Activated B cell treated with CpG ODN at 0.5 μM for 24 hours (primary cell): Measurements from ENCODE around the gene GALNT10. TPM values are rescaled to one million over a fixed set of nuclear protein-coding genes. Genes with fewer than 3 reads are reported as not detected.

Source experiments
- ATAC-seq: fragments of 200-7000 bp; cut with Tn5 transposase; one replicate; pipeline ENCODE4 v1.10.0; 2021; ENCODE audit warnings: low read depth, mild to moderate bottlenecking, moderate library complexity
- CTCF ChIA-PET: fragments of 350-600 bp; sonication (Branson Sonifier 250); formaldehyde crosslinking; loops from one replicate; lab custom pipeline; 2021; ENCODE audit warnings: antibody characterized with exemption; lab: Charles Lee
- POLR2A ChIA-PET: fragments of 350-600 bp; sonication (Branson Sonifier 250); formaldehyde crosslinking; loops from one replicate; lab custom pipeline; 2021; ENCODE audit warnings: antibody characterized with exemption; lab: Charles Lee
- DNase-seq: peaks from one replicate; pipeline ENCODE4 v3.0.0; 2022
- H3K27ac Mint-ChIP-seq: one replicate; pipeline ENCODE4 v1.8.0; 2020; ENCODE audit warnings: mixed read lengths
- H3K27me3 Mint-ChIP-seq: one replicate; pipeline ENCODE4 v1.8.0; 2021; ENCODE audit warnings: mixed read lengths
- H3K36me3 Mint-ChIP-seq: one replicate; pipeline ENCODE4 v1.8.0; 2021; ENCODE audit warnings: low read depth, mixed read lengths
- H3K4me1 Mint-ChIP-seq: one replicate; pipeline ENCODE4 v1.8.0; 2021; ENCODE audit warnings: mixed read lengths
- H3K4me3 Mint-ChIP-seq: one replicate; pipeline ENCODE4 v1.8.0; 2020; ENCODE audit warnings: mild to moderate bottlenecking, mixed read lengths
- H3K9me3 Mint-ChIP-seq: one replicate; pipeline ENCODE4 v1.8.0; 2020; ENCODE audit warnings: mixed read lengths
- CTCF ChIP-seq: fragments of 200-600 bp; IDR thresholded peaks from one replicate; pipeline ENCODE4 v1.8.0; 2022; ENCODE audit warnings: antibody characterized with exemption, mild to moderate bottlenecking
- intact Hi-C: fragments of 100-400 bp; cut with micrococcal nuclease; formaldehyde crosslinking; loops from one replicate; pipeline ENCODE4 v1.15.1; 2024
- total RNA-seq: library from RNA; stranded (reverse); gene quantifications from 2 replicates; pipeline ENCODE4 v1.2.3, GENCODE V29; 2022

Gene GALNT10
- total RNA-seq, 1 donor from 2014 or later = 41.5 TPM

GRCh38 chr5:154435226-154435625, 244.7 kb downstream of the GALNT10 start:
- H3K36me3 Mint-ChIP-seq = peaks cover 53% of the 10 kb centered on the region
- H3K9me3 Mint-ChIP-seq = no peaks in the 10 kb centered on the region
- no peak for ATAC-seq
- DNase-seq = no peak
- POLR2A ChIA-PET = no interaction called here
- no peak overlapping the region for H3K4me3 Mint-ChIP-seq
- CTCF ChIA-PET = no interaction called here
- H3K4me1 Mint-ChIP-seq = no peaks in the 10 kb centered on the region
- H3K27ac Mint-ChIP-seq = no peak overlapping the region
- no peak for TF ChIP-seq CTCF
- intact Hi-C loops = no loop called here
- no peaks in the 10 kb centered on the region for H3K27me3 Mint-ChIP-seq

- POLR2A ChIA-PET = no interaction called here
- no peak for DNase-seq
- CTCF ChIA-PET = no interaction called here
- no peak for ATAC-seq
- H3K27ac Mint-ChIP-seq = no peak overlapping the region
- peaks cover 2% of the 10 kb centered on the region for H3K4me1 Mint-ChIP-seq
- H3K36me3 Mint-ChIP-seq = peaks cover 74% of the 10 kb centered on the region
- no peaks in the 10 kb centered on the region for H3K27me3 Mint-ChIP-seq
- no peaks in the 10 kb centered on the region for H3K9me3 Mint-ChIP-seq
- H3K4me3 Mint-ChIP-seq = no peak overlapping the region
- intact Hi-C loops = no loop called here
- no peak for TF ChIP-seq CTCF
These were observed 246.9 kb downstream of the GALNT10 start for GRCh38 chr5:154437281-154437965.

GRCh38 chr5:154440540-154440939, 250.0 kb downstream of the GALNT10 start:
- ATAC-seq (no peak), DNase-seq (no peak)
- Mint-ChIP-seq H3K4me3 (no peak overlapping the region), H3K9me3 (no peaks in the 10 kb centered on the region), H3K27ac (no peak overlapping the region), H3K4me1 (peaks cover 13% of the 10 kb centered on the region), H3K36me3 (peaks cover 68% of the 10 kb centered on the region), H3K27me3 (no peaks in the 10 kb centered on the region)
- intact Hi-C loops = loop anchor here (10.0 kb wide), 1 partner anchor 374 kb away; no protein-coding TSS in a partner anchor
- TF ChIP-seq CTCF = no peak
- CTCF ChIA-PET = no interaction called here
- POLR2A ChIA-PET = no interaction called here

GRCh38 chr5:154442801-154443200, 252.3 kb downstream of the GALNT10 start:
- peaks cover 25% of the 10 kb centered on the region for H3K4me1 Mint-ChIP-seq
- intact Hi-C loops = loop anchor here (10.0 kb wide), 1 partner anchor 372 kb away; no protein-coding TSS in a partner anchor
- no peak for TF ChIP-seq CTCF
- no peaks in the 10 kb centered on the region for H3K9me3 Mint-ChIP-seq
- DNase-seq (no peak), ATAC-seq (no peak)
- no peaks in the 10 kb centered on the region for H3K27me3 Mint-ChIP-seq
- ChIA-PET POLR2A (no interaction called here), CTCF (no interaction called here)
- no peak overlapping the region for H3K4me3 Mint-ChIP-seq
- H3K27ac Mint-ChIP-seq = no peak overlapping the region
- peaks cover 51% of the 10 kb centered on the region for H3K36me3 Mint-ChIP-seq

- no peak for ATAC-seq
- Mint-ChIP-seq H3K4me3 (peak overlapping the region; percentile 99), H3K36me3 (peaks cover 37% of the 10 kb centered on the region), H3K27ac (peak overlapping the region; percentile 90), H3K27me3 (no peaks in the 10 kb centered on the region), H3K4me1 (peaks cover 44% of the 10 kb centered on the region), H3K9me3 (no peaks in the 10 kb centered on the region)
- ChIA-PET POLR2A (interaction anchor here (0.7 to 1.0 kb wide), 2 partner anchors 255 to 406 kb away, joined by 3 to 6 read pairs; partner anchors contain the start of genes FAM114A2, GALNT10 and MFAP3), CTCF (interaction anchor here (0.8 kb wide), 1 partner anchor 24 kb away, joined by 3 read pairs; no protein-coding TSS in a partner anchor)
- intact Hi-C loops = loop anchor here (1.0 to 10.0 kb wide), 8 partner anchors 13 to 496 kb away; partner anchors contain the start of genes CNOT8, FAM114A2, GALNT10 and LARP1
- DNase-seq = no peak
- no peak for TF ChIP-seq CTCF
These were observed 254.3 kb downstream of the GALNT10 start for GRCh38 chr5:154444556-154445421.
